IPS-NIHi7 (cell line): Measurements from ENCODE around the gene FZD10.

Experiments used
- DNase-seq: peaks from one replicate; pipeline ENCODE4 v3.0.0; 2012; ENCODE audit warnings: mixed read lengths; ENCODE audit errors: extremely low spot score

Gene FZD10

DNA sequence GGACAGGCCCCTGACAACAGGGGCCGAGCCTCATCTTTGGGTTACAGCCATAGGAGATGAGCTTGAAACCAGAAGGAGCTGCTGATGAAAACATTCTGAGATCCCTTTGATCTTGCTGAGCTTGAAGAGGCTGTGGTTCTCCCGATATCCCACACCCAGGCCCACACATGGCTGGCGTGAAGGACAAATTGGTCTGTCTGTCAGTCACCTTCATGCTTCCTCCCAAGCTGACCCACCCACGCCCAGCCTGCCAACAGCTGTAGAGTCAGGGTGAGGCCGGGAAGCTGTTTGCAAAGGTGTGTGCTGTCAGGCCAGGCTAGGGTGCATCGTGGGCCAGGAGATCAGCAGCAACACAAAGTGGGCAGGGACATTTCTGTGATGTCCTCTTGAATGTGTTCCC is 43.2 kb downstream of the FZD10 start:
- no peak for DNase-seq

DNA sequence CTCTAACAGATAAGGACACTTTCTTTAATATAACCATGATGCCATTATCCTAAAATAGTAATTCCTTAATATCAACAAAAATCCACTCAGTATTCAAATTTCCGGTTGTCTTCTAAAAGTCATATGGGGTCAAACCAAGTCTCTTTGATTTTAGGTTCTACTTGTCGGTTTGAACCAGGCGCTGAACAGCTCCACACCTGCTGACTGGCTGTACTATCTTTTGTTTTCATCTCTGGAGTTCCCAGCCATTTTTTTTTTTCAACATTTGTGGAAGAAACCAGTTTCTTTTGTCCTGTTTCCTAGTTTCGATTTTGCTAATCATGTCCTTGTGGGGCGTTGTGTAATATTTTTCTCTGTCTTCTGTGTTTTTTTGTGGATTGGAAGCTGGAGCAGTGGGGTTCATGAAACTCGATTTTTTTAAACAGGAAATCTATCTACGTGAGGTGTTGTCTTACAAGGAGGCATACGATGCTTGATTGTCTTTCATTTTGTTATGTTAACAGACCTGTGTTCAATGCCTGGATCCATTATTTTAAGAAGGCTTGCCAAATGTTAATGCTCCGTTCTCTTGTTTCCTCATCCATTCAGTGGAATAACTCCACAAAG is 50.2 kb downstream of the FZD10 start:
- no peak for DNase-seq

DNA sequence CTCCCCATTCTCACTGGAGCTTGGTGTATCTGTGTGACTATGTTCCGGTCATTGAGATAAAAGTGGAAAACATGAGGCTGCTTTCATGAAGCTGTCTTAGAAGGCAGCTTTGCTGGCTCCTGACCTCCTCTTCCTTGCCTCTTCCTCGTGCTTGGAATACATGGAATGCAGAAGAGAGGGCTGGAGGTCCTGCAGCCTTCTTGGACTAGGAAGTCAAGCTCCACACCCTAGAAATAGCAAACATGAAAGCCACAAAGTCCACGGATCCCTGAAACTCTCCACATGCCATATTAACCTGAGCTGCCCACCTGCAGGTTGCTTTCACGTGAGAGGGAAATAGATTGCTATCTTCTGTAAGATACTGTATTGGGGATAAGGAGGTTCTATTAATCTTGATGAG is 51.0 kb downstream of the FZD10 start:
- no peak for DNase-seq

DNA sequence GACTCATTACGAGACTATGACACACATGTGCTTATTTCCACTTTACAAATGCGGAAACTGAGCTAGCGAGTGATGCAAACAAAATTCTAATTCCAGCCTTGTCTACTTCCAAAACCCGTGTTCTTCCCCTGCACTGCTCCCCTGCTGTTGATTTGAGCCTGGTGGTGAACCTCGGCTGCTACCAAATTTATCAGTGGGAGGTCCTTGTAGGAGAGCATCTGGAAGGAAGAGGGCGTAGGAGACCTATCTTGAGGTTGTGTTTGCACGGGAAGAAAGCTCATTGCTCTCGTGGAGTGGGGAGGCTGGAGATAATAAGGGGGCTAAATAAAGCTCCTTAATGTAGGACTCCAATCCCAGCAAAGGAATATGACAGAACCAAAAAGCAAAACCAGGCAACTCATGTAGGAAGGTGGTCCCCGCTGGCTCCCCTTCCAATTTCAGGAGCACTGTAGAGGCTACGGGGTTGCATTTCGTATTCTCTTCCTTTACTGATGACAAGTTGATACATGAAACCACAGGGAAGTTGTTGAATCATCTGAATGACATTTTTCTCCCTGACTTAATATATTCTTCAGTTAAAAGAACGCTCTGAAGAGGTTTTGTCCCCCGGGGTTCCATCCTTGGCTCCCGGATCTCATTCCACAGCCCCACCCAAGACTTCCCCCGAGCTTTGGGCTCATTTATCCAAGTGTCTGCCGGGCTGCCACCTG is 52.6 kb downstream of the FZD10 start:
- DNase-seq = peak; percentile 38
